Measurements from ENCODE around the gene GMEB2. TPM values are rescaled to one million over a fixed set of nuclear protein-coding genes. Genes with fewer than 3 reads are reported as not detected.

Gene GMEB2
- total RNA-seq, 1 experiment from 2014 or later: 14.3 TPM

- H4K20me1 ChIP-seq (ENCODE audit: control insufficient read depth, insufficient read depth, insufficient read length): no peaks in the 10 kb centered on the region
- no peaks in the 10 kb centered on the region for H3K27me3 ChIP-seq (ENCODE audit: insufficient read depth, low read length)
- no peak overlapping the region for H2AK5ac ChIP-seq (ENCODE audit: insufficient read length, low read length)
- H2BK20ac ChIP-seq (ENCODE audit: low read depth, low read length, poor library complexity, severe bottlenecking): no peak overlapping the region
- no peak overlapping the region for H3K4ac ChIP-seq (ENCODE audit: low read depth, low read length)
- H3K4me1 ChIP-seq (ENCODE audit: insufficient read depth, low read length): no peaks in the 10 kb centered on the region
- Mint-ChIP-seq H3K27me3 (ENCODE audit: low read depth) (no peaks in the 10 kb centered on the region), H3K4me3 (no peak overlapping the region), H3K9me3 (no peaks in the 10 kb centered on the region), H3K27ac (no peak overlapping the region), H3K36me3 (ENCODE audit: insufficient read depth in 1 of 3, low read depth in 3 of 3) (peaks cover 25 to 42% (median 40%) of the 10 kb centered on the region in 3 experiments), H3K4me1 (peaks cover 0 to 4% of the 10 kb centered on the region in 2 experiments; a peak in 1 of 4 replicates)
- no peak overlapping the region for H4K8ac ChIP-seq (replicated peaks; ENCODE audit: insufficient read length, low read depth, low read length)
- H3K79me1 ChIP-seq (ENCODE audit: insufficient read depth, low read depth, low read length, poor library complexity, severe bottlenecking): no peaks in the 10 kb centered on the region
- WGBS (ENCODE audit: extremely low coverage, insufficient read length, low lambda C conversion rate): no CpG with 5 or more reads among the region's 11 CpGs
- H3K9me3 ChIP-seq (ENCODE audit: control insufficient read depth, low read depth, low read length): no peaks in the 10 kb centered on the region
- H3K79me2 ChIP-seq (ENCODE audit: insufficient read depth, low read length): no peaks in the 10 kb centered on the region
- H3K9ac ChIP-seq (ENCODE audit: extremely low read depth, insufficient read length, low read length): no peak overlapping the region
- no peak overlapping the region for H4K5ac ChIP-seq (ENCODE audit: insufficient read length, low read depth, low read length)
- no peak overlapping the region for H2BK120ac ChIP-seq (ENCODE audit: low read depth, low read length, poor library complexity, severe bottlenecking)
- H3K27ac ChIP-seq (ENCODE audit: insufficient read length, low read depth, low read length): no peak overlapping the region
- H3K18ac ChIP-seq (ENCODE audit: insufficient read length, low read depth, low read length): no peak overlapping the region
- H2AFZ ChIP-seq (ENCODE audit: low read length): no peak overlapping the region
- H2BK15ac ChIP-seq (ENCODE audit: low read depth, low read length): no peak overlapping the region
- H3K23me2 ChIP-seq (ENCODE audit: insufficient read length, low read depth, low read length, poor library complexity, severe bottlenecking): no peaks in the 10 kb centered on the region
- no peak overlapping the region for H3K4me2 ChIP-seq (ENCODE audit: insufficient read depth, insufficient read length, low read length)
- H2BK5ac ChIP-seq (ENCODE audit: insufficient read length, low read length): no peak overlapping the region
- H2BK12ac ChIP-seq (ENCODE audit: insufficient read length, low read depth, low read length): no peak overlapping the region
- no peak overlapping the region for H4K91ac ChIP-seq (ENCODE audit: insufficient read length, low read depth, low read length)
- TF ChIP-seq CTCF (conservative IDR thresholded peaks at IDR 0.05): no peak
- H3K56ac ChIP-seq (ENCODE audit: insufficient read length, low read depth, low read length): no peak overlapping the region
- H3K14ac ChIP-seq (ENCODE audit: insufficient read depth, low read length): no peak overlapping the region
- no peak overlapping the region for H3T11ph ChIP-seq (ENCODE audit: low read length)
- no peak overlapping the region for H3K23ac ChIP-seq (ENCODE audit: insufficient read length, low read depth, low read length)
- DNase-seq: no peak
Measured at GRCh38 chr20:63668351-63668750, 41.5 kb upstream of the GMEB2 start.
